Effector memory CD8-positive, alpha-beta T cell (primary cell): Measurements from ENCODE around the gene KRT78.

Source experiments
- ATAC-seq: fragments of 150-1000 bp; cut with Tn5 transposase; replicated peaks from 2 replicates; pipeline ENCODE4 v1.10.0; 2021; ENCODE audit warnings: mild to moderate bottlenecking, moderate library complexity
- DNase-seq, 3 experiments: peaks; one replicate each; pipeline ENCODE4 v3.0.0; 2021
- H3K27ac Mint-ChIP-seq, 2 donors: one replicate each; pipeline ENCODE4 v1.8.0; 2022; ENCODE audit warnings: mild to moderate bottlenecking in 2 of 2, mixed read lengths in 2 of 2, moderate library complexity in 2 of 2
- H3K27me3 Mint-ChIP-seq, 2 donors: one replicate each; pipeline ENCODE4 v1.8.0; 2022; ENCODE audit warnings: mixed read lengths in 2 of 2
- H3K36me3 Mint-ChIP-seq: one replicate; pipeline ENCODE4 v1.8.0; 2022; ENCODE audit warnings: mild to moderate bottlenecking, moderate library complexity, mixed read lengths; ENCODE audit not compliant: insufficient read depth
- H3K4me1 Mint-ChIP-seq, 2 donors: one replicate each; pipeline ENCODE4 v1.8.0; 2022; ENCODE audit warnings: low read depth in 2 of 2, mixed read lengths in 2 of 2
- H3K4me3 Mint-ChIP-seq, 2 donors: one replicate each; pipeline ENCODE4 v1.8.0; 2022; ENCODE audit warnings: mild to moderate bottlenecking in 2 of 2, mixed read lengths in 2 of 2, moderate library complexity in 2 of 2
- H3K9me3 Mint-ChIP-seq, 2 donors: one replicate each; pipeline ENCODE4 v1.8.0; 2022; ENCODE audit warnings: mixed read lengths in 2 of 2

The KRT78 gene

GRCh38 chr12:52877242-52877641, 28.4 kb upstream of the KRT78 start:
- peaks cover 7 to 25% of the 10 kb centered on the region in 2 donors for H3K27me3 Mint-ChIP-seq
- DNase-seq (no peak), ATAC-seq (no peak)
- no peaks in the 10 kb centered on the region for H3K36me3 Mint-ChIP-seq
- no peaks in the 10 kb centered on the region for H3K9me3 Mint-ChIP-seq
- peaks cover 25 to 33% of the 10 kb centered on the region in 2 donors for H3K4me1 Mint-ChIP-seq
- H3K27ac Mint-ChIP-seq = no peak overlapping the region
- no peak overlapping the region for H3K4me3 Mint-ChIP-seq

- DNase-seq (no peak), ATAC-seq (no peak)
- H3K4me3 Mint-ChIP-seq = no peak overlapping the region
- no peak overlapping the region for H3K27ac Mint-ChIP-seq
- peaks cover 25 to 33% of the 10 kb centered on the region in 2 donors for H3K4me1 Mint-ChIP-seq
- peaks cover 4 to 16% of the 10 kb centered on the region in 2 donors for H3K27me3 Mint-ChIP-seq
- H3K9me3 Mint-ChIP-seq = no peaks in the 10 kb centered on the region
- no peaks in the 10 kb centered on the region for H3K36me3 Mint-ChIP-seq
Measured at GRCh38 chr12:52876372-52876771, 27.6 kb upstream of the KRT78 start.

DNA sequence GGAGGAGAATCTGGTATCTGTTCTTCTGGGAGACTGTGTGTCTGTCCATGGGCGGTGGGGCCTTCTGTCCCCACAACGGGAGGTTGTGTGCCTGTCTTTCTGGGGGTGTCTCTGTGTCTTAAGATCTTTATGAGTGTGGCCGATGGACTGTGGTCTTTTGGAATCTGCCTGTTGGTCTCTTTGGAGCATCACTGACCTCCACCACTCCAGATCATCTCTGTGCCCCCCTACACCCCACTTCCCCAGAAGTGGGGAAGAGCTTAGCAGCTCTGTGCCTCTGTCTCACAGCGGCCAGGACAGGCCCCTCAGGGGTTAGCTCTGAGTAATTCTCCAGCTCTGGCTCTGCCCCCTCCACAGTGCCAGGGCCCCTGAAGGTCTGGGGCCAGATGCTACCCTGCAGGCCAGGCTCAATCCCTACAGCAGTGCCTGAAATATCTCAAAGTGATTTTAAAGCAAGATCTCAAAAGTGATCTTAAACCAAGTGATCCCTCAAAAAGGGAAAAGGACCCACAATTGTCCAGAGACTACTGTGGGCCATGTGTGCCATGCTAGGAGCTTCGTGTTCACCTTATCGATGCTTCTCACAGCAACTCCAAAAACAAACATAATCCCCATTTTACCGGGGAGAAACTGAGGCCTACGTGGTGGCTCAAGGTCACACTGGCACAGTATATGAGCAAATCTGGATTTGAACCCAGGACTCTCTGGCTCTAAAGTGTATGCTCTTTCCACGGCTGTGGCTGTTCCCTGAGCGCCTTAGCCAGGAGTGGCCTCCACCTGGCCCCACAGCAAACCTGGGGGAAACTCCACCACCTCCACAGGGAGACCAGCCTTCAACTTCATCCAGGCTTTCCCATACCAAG, 26.0 kb upstream of the KRT78 start:
- no peak for DNase-seq
- no peaks in the 10 kb centered on the region for H3K9me3 Mint-ChIP-seq
- peaks cover 31 to 41% of the 10 kb centered on the region in 2 donors for H3K4me1 Mint-ChIP-seq
- ATAC-seq = no peak
- H3K4me3 Mint-ChIP-seq = peak overlapping the region; percentile 84 to 85
- H3K36me3 Mint-ChIP-seq = no peaks in the 10 kb centered on the region
- peak overlapping the region; percentile 92 to 93 for H3K27ac Mint-ChIP-seq
- peaks cover 0 to 8% of the 10 kb centered on the region in 2 donors for H3K27me3 Mint-ChIP-seq

DNA sequence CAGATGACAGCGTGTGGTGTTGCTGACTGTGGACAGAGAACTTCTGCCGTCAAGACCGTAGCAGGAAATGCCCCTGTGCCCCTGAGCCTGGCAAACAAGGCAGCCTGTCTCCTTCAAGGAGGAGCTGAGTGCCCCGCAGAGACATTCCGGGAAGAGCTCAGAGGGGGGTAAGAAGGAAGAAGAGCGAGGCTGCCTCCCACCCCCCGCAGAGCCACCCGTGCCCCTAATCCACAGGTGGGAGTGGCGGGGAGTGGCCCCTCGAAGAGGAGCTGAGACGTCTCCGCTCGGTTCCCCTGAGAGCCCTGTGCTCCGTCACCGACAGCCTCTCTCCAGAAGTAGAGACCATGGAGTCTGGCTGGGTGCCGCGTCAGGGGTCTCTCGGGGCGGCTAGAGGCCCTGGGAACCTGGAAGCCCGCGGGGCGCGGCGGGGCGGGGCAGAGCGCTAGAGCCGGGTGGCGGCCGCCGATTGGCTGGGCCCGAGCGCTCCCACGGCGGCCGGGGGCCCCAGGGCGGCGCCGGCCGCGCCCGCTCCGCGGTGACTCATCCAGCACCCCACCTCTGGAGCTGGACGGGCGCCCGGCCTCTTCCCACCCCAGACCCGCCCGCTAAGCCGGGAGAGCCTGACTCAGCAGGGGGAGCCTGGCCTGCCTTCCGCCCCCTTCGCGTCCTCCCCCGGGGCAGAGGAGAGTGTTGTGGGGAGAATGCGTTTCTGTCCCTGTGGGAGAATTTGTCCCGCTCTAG, 25.2 kb upstream of the KRT78 start:
- ATAC-seq = peak; percentile 75
- Mint-ChIP-seq H3K27me3 (peaks cover 0 to 6% of the 10 kb centered on the region in 2 donors), H3K9me3 (no peaks in the 10 kb centered on the region), H3K36me3 (no peaks in the 10 kb centered on the region), H3K4me3 (peak overlapping the region; percentile 84 to 85), H3K4me1 (peaks cover 30 to 35% of the 10 kb centered on the region in 2 donors), H3K27ac (peak overlapping the region; percentile 92 to 93)
- DNase-seq = peak; percentile 16 to 33 (median 29)

DNA sequence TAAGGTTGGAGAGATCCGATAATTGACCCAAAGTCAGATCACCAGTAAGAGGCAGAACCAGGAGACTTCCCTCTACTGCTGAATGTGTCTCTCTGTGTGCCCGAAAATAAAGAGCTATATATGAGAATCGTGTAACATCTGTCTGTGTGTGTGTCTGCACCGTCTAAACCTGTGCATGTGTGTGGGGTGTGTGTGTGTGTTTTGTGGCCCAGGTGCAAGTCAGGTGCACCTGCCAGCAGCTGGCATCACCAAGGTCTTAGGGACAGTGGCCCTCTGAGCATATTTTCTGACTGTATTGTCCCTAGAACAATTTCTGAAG, 24.7 kb upstream of the KRT78 start:
- Mint-ChIP-seq H3K4me1 (peaks cover 30% of the 10 kb centered on the region in 2 donors), H3K27me3 (peaks cover 0 to 1% of the 10 kb centered on the region in 2 donors), H3K27ac (peak overlapping the region; percentile 92 to 93), H3K9me3 (no peaks in the 10 kb centered on the region), H3K4me3 (peak overlapping the region; percentile 84 to 85), H3K36me3 (no peaks in the 10 kb centered on the region)
- ATAC-seq (no peak), DNase-seq (no peak)

DNA sequence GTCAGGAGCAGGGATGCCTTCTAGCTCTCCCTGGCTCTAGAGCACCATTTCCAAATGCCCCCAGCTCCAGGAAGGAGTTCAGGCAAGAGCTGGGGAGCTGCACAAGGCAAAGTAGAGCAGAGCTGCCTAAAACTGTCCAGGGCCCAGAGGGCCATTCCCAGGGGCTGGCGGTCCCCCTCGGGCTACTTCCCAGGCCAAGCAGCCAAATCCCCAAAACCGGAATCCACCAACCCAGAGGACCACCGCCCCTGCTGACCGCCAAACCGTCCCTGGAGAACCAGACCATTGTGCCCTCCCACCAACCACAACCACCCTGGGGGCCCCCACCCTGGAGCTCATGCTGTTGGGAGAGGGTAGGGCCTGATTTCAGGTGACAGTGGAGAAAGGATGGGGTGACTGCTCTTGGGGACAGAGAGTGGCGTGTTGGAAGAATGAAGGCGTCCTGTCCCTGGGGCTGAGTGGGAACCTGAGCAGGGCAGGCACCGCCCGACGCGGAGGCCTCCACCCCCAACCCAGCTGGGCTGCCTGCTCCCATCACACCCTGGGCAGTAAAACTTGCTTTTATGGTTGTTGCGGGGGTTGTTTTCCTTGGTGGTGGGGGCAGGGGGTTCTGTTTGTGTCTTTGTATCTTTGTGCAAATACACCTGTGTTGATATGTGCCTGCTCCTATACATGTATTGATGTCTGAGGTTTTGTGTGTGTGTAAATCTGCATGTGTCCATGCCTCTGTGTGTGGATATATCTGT, 24.0 kb upstream of the KRT78 start:
- Mint-ChIP-seq H3K4me1 (peaks cover 30% of the 10 kb centered on the region in 2 donors), H3K36me3 (no peaks in the 10 kb centered on the region), H3K9me3 (no peaks in the 10 kb centered on the region), H3K4me3 (peak overlapping the region; percentile 84 to 85), H3K27ac (peak overlapping the region; percentile 92 to 93), H3K27me3 (no peaks in the 10 kb centered on the region)
- DNase-seq (no peak), ATAC-seq (no peak)

- Mint-ChIP-seq H3K27me3 (no peaks in the 10 kb centered on the region), H3K27ac (peak overlapping the region in 1 of 2 donors; percentile 85), H3K36me3 (no peaks in the 10 kb centered on the region), H3K4me1 (peaks cover 32 to 33% of the 10 kb centered on the region in 2 donors), H3K4me3 (peak overlapping the region in 1 of 2 donors; percentile 31), H3K9me3 (no peaks in the 10 kb centered on the region)
- ATAC-seq (peak; percentile 42), DNase-seq (peak in 1 of 3 experiments; percentile 37)
Measured at GRCh38 chr12:52871291-52872039, 22.7 kb upstream of the KRT78 start.

DNA sequence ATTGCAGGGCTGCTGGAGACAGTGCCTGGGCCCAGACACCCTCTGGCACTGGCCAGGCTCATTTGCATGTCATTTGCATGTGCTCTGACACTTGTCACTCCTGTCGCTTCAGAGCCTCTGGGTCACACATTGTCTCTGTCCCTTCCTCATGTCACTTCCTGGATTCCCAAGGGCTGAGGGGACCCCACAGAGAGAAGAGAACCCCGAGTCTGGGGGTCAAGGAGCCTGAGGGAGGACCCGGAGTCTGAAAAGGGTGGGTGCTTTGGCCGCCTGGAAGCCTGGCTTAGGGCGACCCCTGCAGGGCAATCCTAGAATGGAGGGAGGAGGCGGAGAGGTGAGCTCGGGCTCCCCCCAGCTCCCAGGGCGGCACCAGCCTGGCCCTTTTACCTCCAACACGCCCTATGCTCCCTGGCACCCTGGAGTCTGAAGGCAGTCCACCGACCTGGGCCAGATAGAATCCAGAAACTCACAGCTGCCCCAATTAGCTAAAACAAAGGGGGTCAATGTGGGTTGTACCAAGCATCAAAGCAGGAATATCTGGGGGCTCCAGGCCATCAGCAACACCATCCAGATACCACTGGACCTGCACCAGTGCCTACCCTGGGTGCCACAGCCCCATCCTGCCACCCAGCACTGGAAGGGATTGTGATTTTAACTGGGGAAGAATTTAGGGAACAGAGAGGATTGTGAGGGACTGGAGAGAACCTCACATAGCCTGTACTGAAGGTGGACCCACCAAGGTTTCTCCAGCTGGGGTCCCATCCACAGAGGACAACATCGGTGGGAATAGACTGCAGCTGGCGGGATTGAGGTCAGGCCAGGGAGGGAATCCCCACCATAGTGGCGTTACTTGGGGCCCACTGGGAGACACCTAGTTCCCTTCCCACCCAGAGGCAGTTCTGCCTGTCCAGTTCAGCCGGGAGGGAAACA, 21.8 kb upstream of the KRT78 start:
- peak; percentile 73 to 85 (median 73) for DNase-seq
- H3K27me3 Mint-ChIP-seq = no peaks in the 10 kb centered on the region
- peak overlapping the region; percentile 15 to 85 for H3K27ac Mint-ChIP-seq
- peaks cover 32 to 33% of the 10 kb centered on the region in 2 donors for H3K4me1 Mint-ChIP-seq
- peak; percentile 61 for ATAC-seq
- no peaks in the 10 kb centered on the region for H3K36me3 Mint-ChIP-seq
- no peaks in the 10 kb centered on the region for H3K9me3 Mint-ChIP-seq
- peak overlapping the region in 1 of 2 donors; percentile 31 for H3K4me3 Mint-ChIP-seq

GRCh38 chr12:52867642-52868041, 18.8 kb upstream of the KRT78 start:
- H3K4me3 Mint-ChIP-seq = peak overlapping the region in 1 of 2 donors; percentile 25
- H3K27me3 Mint-ChIP-seq = no peaks in the 10 kb centered on the region
- peak overlapping the region in 1 of 2 donors; percentile 51 for H3K27ac Mint-ChIP-seq
- DNase-seq = no peak
- peaks cover 14 to 15% of the 10 kb centered on the region in 2 donors for H3K4me1 Mint-ChIP-seq
- H3K36me3 Mint-ChIP-seq = no peaks in the 10 kb centered on the region
- H3K9me3 Mint-ChIP-seq = no peaks in the 10 kb centered on the region
- no peak for ATAC-seq

- H3K4me3 Mint-ChIP-seq = no peak overlapping the region
- ATAC-seq = no peak
- no peaks in the 10 kb centered on the region for H3K27me3 Mint-ChIP-seq
- H3K36me3 Mint-ChIP-seq = no peaks in the 10 kb centered on the region
- DNase-seq = no peak
- H3K9me3 Mint-ChIP-seq = no peaks in the 10 kb centered on the region
- peaks cover 14 to 15% of the 10 kb centered on the region in 2 donors for H3K4me1 Mint-ChIP-seq
- no peak overlapping the region for H3K27ac Mint-ChIP-seq
Measured at GRCh38 chr12:52867152-52867551, 18.4 kb upstream of the KRT78 start.

DNA sequence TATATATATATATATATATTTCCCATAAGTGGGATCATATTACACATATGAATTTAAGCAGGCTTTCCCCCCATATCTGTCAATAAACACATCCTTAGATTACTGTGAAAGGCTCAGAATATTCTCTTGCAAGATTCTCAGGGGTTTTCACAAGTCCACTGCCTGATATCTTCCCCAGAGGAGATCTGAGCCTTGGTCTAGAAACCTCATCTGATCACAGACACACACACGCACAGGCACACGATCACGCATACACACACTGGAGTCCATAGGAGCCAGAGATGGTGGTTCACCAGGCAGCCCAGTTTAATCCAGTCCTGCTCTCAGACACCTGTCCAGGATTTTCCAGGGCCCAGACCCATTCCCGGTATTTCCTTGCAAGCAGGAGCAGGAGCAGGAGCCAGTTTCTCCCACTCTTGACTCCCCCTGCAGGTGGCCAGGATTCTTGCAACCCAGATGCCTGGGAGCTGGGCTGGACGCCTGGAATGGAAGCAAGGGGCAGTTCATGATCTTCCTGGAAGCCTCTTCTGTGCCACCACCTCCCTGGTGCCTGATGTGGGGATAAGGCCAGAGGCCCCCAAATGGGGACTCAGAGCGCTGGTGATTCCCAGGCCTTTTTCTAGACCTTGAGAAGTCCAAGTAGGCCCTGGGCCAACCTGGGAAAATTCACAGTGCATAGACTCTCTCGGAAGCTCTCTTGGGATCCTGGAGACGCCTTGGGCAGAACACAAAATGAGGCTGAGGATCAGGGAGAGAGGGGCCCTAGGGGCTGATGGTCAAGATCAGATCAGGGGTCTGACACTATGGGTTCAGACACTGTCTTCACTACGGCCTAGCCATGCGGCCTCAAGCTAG, 16.5 kb upstream of the KRT78 start:
- ATAC-seq (no peak), DNase-seq (no peak)
- no peak overlapping the region for H3K27ac Mint-ChIP-seq

More for the DNA sequence above, 16.5 kb upstream of the KRT78 start:
- Mint-ChIP-seq H3K36me3 (no peaks in the 10 kb centered on the region), H3K27me3 (no peaks in the 10 kb centered on the region), H3K4me1 (peaks cover 7 to 8% of the 10 kb centered on the region in 2 donors), H3K4me3 (no peak overlapping the region), H3K9me3 (no peaks in the 10 kb centered on the region)
